Hair follicle dermal papilla cell (primary cell): Measurements from ENCODE around the gene CNTNAP4. TPM values are rescaled to one million over a fixed set of nuclear protein-coding genes. Genes with fewer than 3 reads are reported as not detected.

Source experiments
- small RNA-seq: library from RNA; depleted of rRNA; stranded (forward); fragments of <200 nt; gene quantifications from one replicate; pipeline ENCODE3, GENCODE V24; 2012
- total RNA-seq: library from RNA; depleted of rRNA; stranded (reverse); fragments of >200 nt; gene quantifications from 2 replicates; pipeline ENCODE4 v1.2.3, GENCODE V29; 2012

CNTNAP4 gene
- total RNA-seq, result 0.12 and 0.16 TPM in 2 replicates

GRCh38 chr16:76276745-76277438 lies at the start of gene CNTNAP4:
TSS of gene CNTNAP4 (plus strand) at chr16:76277401. CDS start at chr16:76277663, 262 bp downstream.

Small RNA genes within 50 kb of the gene (small RNA-seq; reads per million reads assigned to genes)
- gene RF00133, result not detected
- gene RN7SKP233, result not detected
